ENCODE measurements around the gene BBOX1. TPM values are rescaled to one million over a fixed set of nuclear protein-coding genes. Genes with fewer than 3 reads are reported as not detected.
A peak's percentile ranks its signal among the peaks of the same experiment; 100 is the strongest.
"Not testable (repeated sequence)": the region's sequence is repeated elsewhere in the genome, so short reads cannot be mapped to it uniquely, and the experiment has no call there.

BBOX1 gene
- total RNA-seq, 2 donors from 2014 or later: not detected

DNA sequence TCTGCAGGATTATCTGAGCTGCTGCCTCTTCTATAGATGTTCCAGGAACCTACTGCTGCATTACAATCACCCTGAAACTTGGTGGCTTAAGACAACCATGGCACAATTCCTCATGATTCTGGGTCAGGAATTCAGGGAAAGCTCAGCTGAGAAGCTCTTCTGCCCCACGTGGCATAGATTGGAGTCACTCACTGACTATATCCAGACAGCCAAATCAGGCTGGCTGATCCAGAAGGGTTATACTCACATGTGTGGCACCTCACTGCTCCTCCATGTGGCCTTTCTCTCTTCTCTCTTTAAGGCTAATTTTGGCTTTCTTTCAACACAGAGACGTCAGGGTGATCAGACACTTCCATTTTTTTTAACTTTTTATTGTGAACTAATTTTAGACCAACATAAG lies 125.5 kb downstream of the BBOX1 start:
- no peaks in the 10 kb centered on the region for H3K9me3 Mint-ChIP-seq
- no peak for ATAC-seq (replicated peaks in 1 of 2)
- DNase-seq: no peak
- H3K27ac Mint-ChIP-seq: peak overlapping the region; percentile 68
- H3K4me3 Mint-ChIP-seq: no peak overlapping the region
- H3K36me3 Mint-ChIP-seq (ENCODE audit: insufficient read depth in 2 of 2): no peaks in the 10 kb centered on the region
- H3K4me1 Mint-ChIP-seq (ENCODE audit: low read depth): no peaks in the 10 kb centered on the region
- peaks cover 7% of the 10 kb centered on the region for H3K27me3 Mint-ChIP-seq (ENCODE audit: low read depth)

GRCh38 chr11:27171376-27171958 lies 130.9 kb downstream of the BBOX1 start:
- DNase-seq (no peak), ATAC-seq (replicated peaks in 1 of 2) (no peak)
- Mint-ChIP-seq H3K4me3 (no peak overlapping the region), H3K27me3 (ENCODE audit: low read depth) (peaks cover 22% of the 10 kb centered on the region), H3K9me3 (peaks cover 0 to 2% of the 10 kb centered on the region in 2 donors), H3K27ac (no peak overlapping the region), H3K4me1 (ENCODE audit: low read depth) (no peaks in the 10 kb centered on the region), H3K36me3 (ENCODE audit: insufficient read depth in 2 of 2) (no peaks in the 10 kb centered on the region)

- no peak for ATAC-seq (replicated peaks in 1 of 2)
- Mint-ChIP-seq H3K36me3 (ENCODE audit: insufficient read depth in 2 of 2) (no peaks in the 10 kb centered on the region), H3K4me1 (ENCODE audit: low read depth) (no peaks in the 10 kb centered on the region), H3K9me3 (peaks cover 0 to 2% of the 10 kb centered on the region in 2 donors), H3K27ac (no peak overlapping the region), H3K4me3 (no peak overlapping the region), H3K27me3 (ENCODE audit: low read depth) (peaks cover 31% of the 10 kb centered on the region)
- DNase-seq: no peak
Observed at GRCh38 chr11:27173545-27173944, 132.9 kb downstream of the BBOX1 start.

GRCh38 chr11:27174021-27174420 lies 133.4 kb downstream of the BBOX1 start:
- no peaks in the 10 kb centered on the region for H3K36me3 Mint-ChIP-seq (ENCODE audit: insufficient read depth in 2 of 2)
- peaks cover 0 to 2% of the 10 kb centered on the region in 2 donors for H3K9me3 Mint-ChIP-seq
- peaks cover 28% of the 10 kb centered on the region for H3K27me3 Mint-ChIP-seq (ENCODE audit: low read depth)
- H3K27ac Mint-ChIP-seq: no peak overlapping the region
- DNase-seq (no peak), ATAC-seq (replicated peaks in 1 of 2) (no peak)
- no peaks in the 10 kb centered on the region for H3K4me1 Mint-ChIP-seq (ENCODE audit: low read depth)
- H3K4me3 Mint-ChIP-seq: no peak overlapping the region

DNA sequence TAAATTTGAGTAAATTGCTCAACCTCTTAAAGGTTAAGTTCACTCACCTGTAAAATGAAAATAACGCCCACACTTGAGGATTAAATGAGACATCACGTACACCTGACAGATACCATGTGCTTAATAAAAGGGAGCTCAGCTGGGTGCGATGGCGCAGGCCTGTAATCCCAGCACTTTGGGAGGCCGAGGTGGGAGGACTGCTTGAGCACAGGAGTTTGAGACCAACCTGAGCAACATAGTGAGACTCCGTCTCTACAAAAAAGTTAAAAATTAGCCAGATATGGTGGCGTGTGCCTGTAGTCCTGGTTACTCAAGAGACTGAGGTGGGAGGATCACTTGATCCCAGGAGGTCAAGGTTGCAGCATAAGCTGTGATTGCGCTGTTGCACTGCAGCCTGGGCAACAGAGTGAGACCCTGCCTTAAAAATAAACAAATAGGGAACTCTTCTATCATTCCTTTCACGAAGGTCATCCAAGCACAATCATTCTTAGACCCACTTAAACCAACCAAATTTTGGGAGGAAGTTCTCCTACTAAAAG lies 134.1 kb downstream of the BBOX1 start:
- Mint-ChIP-seq H3K27me3 (ENCODE audit: low read depth) (peaks cover 27% of the 10 kb centered on the region), H3K4me1 (ENCODE audit: low read depth) (no peaks in the 10 kb centered on the region), H3K36me3 (ENCODE audit: insufficient read depth in 2 of 2) (no peaks in the 10 kb centered on the region), H3K27ac (no peak overlapping the region), H3K9me3 (peaks cover 0 to 2% of the 10 kb centered on the region in 2 donors), H3K4me3 (no peak overlapping the region)
- DNase-seq (no peak), ATAC-seq (replicated peaks in 1 of 2) (no peak)

DNA sequence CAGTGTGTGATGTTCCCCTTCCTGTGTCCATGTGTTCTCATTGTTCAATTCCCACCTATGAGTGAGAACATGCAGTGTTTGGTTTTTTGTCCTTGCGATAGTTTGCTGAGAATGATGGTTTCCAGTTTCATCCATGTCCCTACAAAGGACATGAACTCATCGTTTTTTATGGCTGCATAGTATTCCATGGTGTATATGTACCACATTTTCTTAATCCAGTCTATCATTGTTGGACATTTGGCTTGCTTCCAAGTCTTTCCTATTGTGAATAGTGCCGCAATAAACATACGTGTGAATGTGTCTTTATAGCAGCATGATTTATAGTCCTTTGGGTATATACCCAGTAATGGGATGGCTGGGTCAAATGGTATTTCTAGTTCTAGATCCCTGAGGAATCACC lies 134.9 kb downstream of the BBOX1 start:
- not testable (repeated sequence) for H3K36me3 Mint-ChIP-seq (ENCODE audit: insufficient read depth in 2 of 2); H3K27ac Mint-ChIP-seq; H3K4me1 Mint-ChIP-seq (ENCODE audit: low read depth); ATAC-seq (replicated peaks in 1 of 2); H3K4me3 Mint-ChIP-seq; H3K9me3 Mint-ChIP-seq; DNase-seq
- H3K27me3 Mint-ChIP-seq (ENCODE audit: low read depth): peaks cover 27% of the 10 kb centered on the region

Other genes starting within 250 kb of the BBOX1 start
- gene FIBIN, start 46.7 kb upstream of the BBOX1 start, total RNA-seq: not detected